Stomach (tissue), 9 donors: Measurements from ENCODE around the gene CXorf38. TPM values are rescaled to one million over a fixed set of nuclear protein-coding genes. Genes with fewer than 3 reads are reported as not detected.
A peak's percentile ranks its signal among the peaks of the same experiment; 100 is the strongest.

ENCODE experiments used
- DNase-seq, 2 donors: peaks; one replicate each; pipeline versions ENCODE4 v3.0.0 to v3.0.0-alpha.2; 2013 to 2019
- H3K27ac ChIP-seq, 5 donors: fragments of 200-600 bp in 4 of 5; sonication (generic) in 4 of 5; one replicate each; pipeline ENCODE4 v1.5.1; 2013 to 2019; ENCODE audit warnings: mild to moderate bottlenecking in 1 of 5, moderate library complexity in 1 of 5
- H3K27me3 ChIP-seq, 3 donors: fragments of 200-600 bp; sonication (generic); one replicate each; pipeline ENCODE4 v1.5.1; 2017 to 2019; ENCODE audit warnings: mixed run types in 1 of 3
- H3K36me3 ChIP-seq, 4 donors: fragments of 200-600 bp; sonication (generic); 1 replicate in 3 of 4; 2 replicates in 1 of 4; pipeline ENCODE4 v1.5.1; 2016 to 2019
- H3K4me1 ChIP-seq, 4 donors: fragments of 200-600 bp; sonication (generic); one replicate each; pipeline ENCODE4 v1.5.1; 2016 to 2019
- H3K4me3 ChIP-seq, 4 donors: fragments of 200-600 bp; sonication (generic) in 3 of 4; one replicate each; pipeline ENCODE4 v1.5.1; 2016 to 2019; ENCODE audit warnings: mild to moderate bottlenecking in 1 of 4
- H3K9me3 ChIP-seq, 4 donors: fragments of 200-600 bp; sonication (generic); one replicate each; pipeline ENCODE4 v1.5.1; 2016 to 2019
- EP300 ChIP-seq: sonication (generic); formaldehyde crosslinking; IDR thresholded peaks from one replicate; pipeline ENCODE4 v1.6.1; 2017; ENCODE audit warnings: antibody characterized with exemption
- POLR2A ChIP-seq, 4 donors: fragments of 450-650 bp; IDR thresholded peaks; one replicate each; pipeline ENCODE4 v1.6.1; 2016; ENCODE audit warnings: antibody characterized with exemption in 4 of 4, control low read depth in 2 of 4, mild to moderate bottlenecking in 1 of 4, moderate library complexity in 1 of 4
- POLR2AphosphoS5 ChIP-seq, 3 donors: sonication (generic); formaldehyde crosslinking; IDR thresholded peaks; one replicate each; pipeline ENCODE4 v1.6.1; 2016; ENCODE audit warnings: antibody characterized with exemption in 3 of 3
- WGBS, 5 donors: extraction: QIAGEN DNeasy Blood & Tissue Kit in 3 of 5; methylation state at CpG; one replicate each; pipeline versions ENCODE4 v1.1.5 to v1.1.7; 2013 to 2018; 5-methylcytosine and 5-hydroxymethylcytosine counted together
- intact Hi-C: fragments of 100-400 bp; cut with DNase I; formaldehyde crosslinking; loops from one replicate; pipeline ENCODE4 v1.15.1; 2023; ENCODE audit warnings: low total_unique reads
- polyA plus RNA-seq, 3 donors: library from polyadenylated mRNA; stranded (reverse); fragments of 200-250 nt; gene quantifications; one replicate each; pipeline ENCODE4 v1.2.3, GENCODE V29; 2013
- total RNA-seq, 5 donors: library from RNA; depleted of rRNA; stranded (reverse); fragments of >200 nt; gene quantifications; one replicate each; pipeline versions ENCODE4 v1.1.0 to v1.2.3, GENCODE V29; 2014 to 2016
- TF ChIP-seq, protein P1 (sequence below), 7 experiments: fragments of 450-650 bp in 4 of 7; fragments of 200-600 bp in 3 of 7; sonication (generic) in 3 of 7; IDR thresholded peaks; one replicate each; pipeline ENCODE4 v1.5.1; 2016 to 2019; ENCODE audit warnings: antibody characterized with exemption in 7 of 7, control low read depth in 2 of 7, mild to moderate bottlenecking in 1 of 7
- donor health status: healthy with polysubstance abuse.
- donor health status: Bipolar disorder and iron deficiency.
- donor health status: healthy.

Gene CXorf38
- total and polyA plus RNA-seq, 8 donors = 0.89 to 20.2 (median 8.6) TPM

DNA sequence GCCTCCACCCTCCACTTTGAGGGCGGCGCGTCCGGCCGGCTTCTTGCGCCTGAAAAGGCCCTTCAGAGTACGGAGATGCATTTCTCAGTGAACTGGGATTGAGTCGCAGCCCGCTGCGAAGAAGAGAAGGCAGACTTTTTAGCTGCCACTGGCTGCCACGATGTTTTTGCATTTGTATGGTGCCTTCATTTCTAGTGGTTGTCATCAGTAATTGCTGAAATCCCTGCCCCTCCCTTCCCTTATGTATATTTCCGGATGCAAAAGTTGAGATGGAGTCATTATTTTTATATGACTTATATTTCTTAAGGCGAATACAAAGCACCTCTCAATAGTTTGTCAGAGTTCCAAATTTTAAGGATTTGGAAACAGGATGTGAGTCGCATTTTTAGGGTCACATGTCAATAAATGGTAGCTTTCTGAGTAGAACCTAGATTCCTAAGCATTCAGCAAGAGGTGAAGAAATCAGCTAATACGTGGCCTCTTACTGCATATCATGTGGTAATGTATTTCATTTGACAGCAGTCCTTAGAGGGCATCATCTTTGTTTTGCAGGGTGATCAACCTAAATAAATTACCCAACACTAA is 65.9 kb downstream of the CXorf38 start:
- peak overlapping the region; percentile 63 to 76 (median 68) for H3K4me3 ChIP-seq
- peaks cover 0 to 4% (median 0%) of the 10 kb centered on the region in 4 donors for H3K9me3 ChIP-seq
- H3K36me3 ChIP-seq = no peaks in the 10 kb centered on the region
- H3K4me1 ChIP-seq = peaks cover 7 to 20% (median 9%) of the 10 kb centered on the region in 4 donors
- no peak for DNase-seq
- intact Hi-C loops = no loop called here
- H3K27me3 ChIP-seq = no peaks in the 10 kb centered on the region
- TF ChIP-seq EP300 (no peak), POLR2A (IDR thresholded peaks at IDR 0.05) (no peak), POLR2AphosphoS5 (IDR thresholded peaks at IDR 0.05) (no peak)
- TF ChIP-seq, protein P1, sequence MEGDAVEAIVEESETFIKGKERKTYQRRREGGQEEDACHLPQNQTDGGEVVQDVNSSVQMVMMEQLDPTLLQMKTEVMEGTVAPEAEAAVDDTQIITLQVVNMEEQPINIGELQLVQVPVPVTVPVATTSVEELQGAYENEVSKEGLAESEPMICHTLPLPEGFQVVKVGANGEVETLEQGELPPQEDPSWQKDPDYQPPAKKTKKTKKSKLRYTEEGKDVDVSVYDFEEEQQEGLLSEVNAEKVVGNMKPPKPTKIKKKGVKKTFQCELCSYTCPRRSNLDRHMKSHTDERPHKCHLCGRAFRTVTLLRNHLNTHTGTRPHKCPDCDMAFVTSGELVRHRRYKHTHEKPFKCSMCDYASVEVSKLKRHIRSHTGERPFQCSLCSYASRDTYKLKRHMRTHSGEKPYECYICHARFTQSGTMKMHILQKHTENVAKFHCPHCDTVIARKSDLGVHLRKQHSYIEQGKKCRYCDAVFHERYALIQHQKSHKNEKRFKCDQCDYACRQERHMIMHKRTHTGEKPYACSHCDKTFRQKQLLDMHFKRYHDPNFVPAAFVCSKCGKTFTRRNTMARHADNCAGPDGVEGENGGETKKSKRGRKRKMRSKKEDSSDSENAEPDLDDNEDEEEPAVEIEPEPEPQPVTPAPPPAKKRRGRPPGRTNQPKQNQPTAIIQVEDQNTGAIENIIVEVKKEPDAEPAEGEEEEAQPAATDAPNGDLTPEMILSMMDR (IDR thresholded peaks at IDR 0.05) = no peak
- peak overlapping the region; percentile 90 to 97 (median 92) for H3K27ac ChIP-seq
- WGBS, 5 donors = 0 to 37% (median 7%) methylated on average over 4 to 15 of the region's 15 CpGs

DNA sequence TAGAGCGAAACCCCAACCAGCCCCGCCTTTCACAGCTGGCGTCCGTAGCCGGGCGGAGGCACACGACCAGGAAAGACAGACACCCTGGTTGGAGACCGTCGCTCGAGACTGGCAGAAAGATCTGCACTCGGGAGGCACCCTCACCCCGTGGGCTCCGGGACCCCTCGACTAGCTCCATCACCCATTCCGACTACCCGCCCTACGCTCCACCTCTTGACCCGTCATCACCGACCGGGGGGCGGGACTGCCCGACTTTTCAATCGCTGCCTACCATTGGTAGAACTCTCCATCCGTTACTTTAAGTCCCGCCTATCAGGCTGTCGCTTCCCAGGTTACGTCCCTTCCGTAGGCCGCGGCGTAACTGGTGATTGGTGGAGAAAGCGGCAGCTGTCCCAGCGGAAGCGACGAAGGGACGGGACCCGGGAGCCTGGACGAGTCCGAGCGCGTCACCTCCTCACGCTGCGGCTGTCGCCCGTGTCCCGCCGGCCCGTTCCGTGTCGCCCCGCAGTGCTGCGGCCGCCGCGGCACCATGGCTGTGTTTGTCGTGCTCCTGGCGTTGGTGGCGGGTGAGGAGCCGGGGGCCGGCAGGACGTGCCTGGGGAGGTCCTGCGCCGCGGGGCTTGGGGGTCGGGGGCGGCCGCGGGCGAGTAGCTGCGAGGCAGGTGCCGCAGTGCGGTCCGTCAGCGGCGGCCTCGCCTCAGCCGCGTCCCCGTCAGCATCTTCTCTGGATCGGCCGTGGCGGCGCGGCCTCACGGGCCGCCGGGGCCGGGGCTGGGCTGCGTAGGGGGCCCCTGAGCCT is 66.6 kb downstream of the CXorf38 start, which contains the start of gene ATP6AP2:
TSS of gene ATP6AP2 (plus strand) at position 434 of the 799 bp plus-strand sequence. CDS start at position 530, 96 bp downstream.
- H3K27me3 ChIP-seq = no peaks in the 10 kb centered on the region
- no peaks in the 10 kb centered on the region for H3K36me3 ChIP-seq
- DNase-seq = peak; percentile 91 to 97
- peak within 1 kb of the TSS; percentile 90 to 97 (median 92) for H3K27ac ChIP-seq
- WGBS, 5 donors = 0 to 26% (median 1%) methylated on average over 14 to 89 of the region's 89 CpGs
- intact Hi-C loops = no loop called here
- TF ChIP-seq POLR2A (IDR thresholded peaks at IDR 0.05) (peak in 2 of 4 donors; percentile 52 to 53), POLR2AphosphoS5 (IDR thresholded peaks at IDR 0.05) (peak; percentile 72 to 92 (median 90)), EP300 (no peak)
- H3K4me3 ChIP-seq = peak within 1 kb of the TSS; percentile 63 to 76 (median 68)
- H3K9me3 ChIP-seq = peaks cover 0 to 4% (median 0%) of the 10 kb centered on the region in 4 donors
- H3K4me1 ChIP-seq = peaks cover 7 to 20% (median 9%) of the 10 kb centered on the region in 4 donors

DNA sequence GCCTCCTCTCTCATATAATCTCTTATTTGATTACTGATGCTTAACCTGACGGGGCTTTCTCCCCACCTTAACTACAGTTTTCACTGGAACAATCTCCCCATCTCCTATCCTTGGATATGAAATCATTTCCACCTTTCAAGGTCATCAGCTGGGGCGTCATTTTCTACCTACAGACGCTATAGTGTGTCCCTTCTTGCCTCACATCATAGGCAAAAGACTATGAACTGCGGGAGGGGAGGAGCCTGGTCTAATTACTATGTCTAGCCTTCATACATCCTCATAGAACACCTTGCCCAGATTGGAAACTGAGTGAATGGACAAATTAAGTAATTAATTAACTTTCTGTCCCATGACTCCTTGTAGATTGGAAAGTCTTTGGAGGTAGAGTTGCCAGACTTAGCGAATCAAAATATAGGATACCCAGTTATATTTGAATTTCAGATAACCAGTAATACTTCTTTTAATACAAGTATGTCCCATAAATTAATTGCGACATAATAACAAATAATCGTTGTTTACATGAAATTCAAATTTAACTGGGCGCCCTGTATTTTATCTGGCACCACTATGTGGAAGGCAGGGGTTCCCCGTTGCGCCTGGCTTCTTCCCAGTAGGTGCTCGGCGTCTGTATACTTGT is 67.3 kb downstream of the CXorf38 start:
- TF ChIP-seq POLR2A (IDR thresholded peaks at IDR 0.05) = no peak
- intact Hi-C loops = no loop called here
- Histone ChIP-seq H3K4me1 (peaks cover 7 to 20% (median 9%) of the 10 kb centered on the region in 4 donors), H3K9me3 (peaks cover 0 to 4% (median 0%) of the 10 kb centered on the region in 4 donors), H3K4me3 (peak overlapping the region; percentile 63 to 76 (median 68)), H3K27me3 (no peaks in the 10 kb centered on the region), H3K36me3 (no peaks in the 10 kb centered on the region), H3K27ac (peak overlapping the region; percentile 90 to 97 (median 92))
- peak in 1 of 2 donors; percentile 11 for DNase-seq
- 8 to 44% (median 11%) methylated on average over 12 of the region's 12 CpGs for WGBS, 5 donors

DNA sequence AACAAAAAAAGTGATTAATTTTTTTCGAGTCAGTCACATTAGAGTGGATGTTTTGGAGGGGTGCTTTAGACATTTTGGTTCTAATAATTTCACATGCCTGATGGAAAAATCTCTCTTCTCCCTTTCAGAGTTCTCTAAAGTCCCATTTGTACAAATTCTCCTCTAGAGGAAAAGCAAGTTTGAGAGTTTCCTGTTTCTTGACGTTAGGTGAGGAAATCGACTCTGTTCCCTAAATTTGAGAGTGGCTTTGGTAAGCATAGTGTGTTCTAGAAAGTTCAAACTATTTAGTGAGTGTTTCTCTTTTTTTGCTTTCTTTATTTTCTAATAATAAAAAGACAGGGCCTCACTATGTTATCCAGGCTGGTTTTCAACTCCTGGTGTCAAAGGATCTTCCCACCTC is 68.2 kb downstream of the CXorf38 start:
- Histone ChIP-seq H3K27me3 (no peaks in the 10 kb centered on the region), H3K27ac (peak overlapping the region in 1 of 5 donors; percentile 22), H3K9me3 (peaks cover 0 to 4% (median 0%) of the 10 kb centered on the region in 4 donors), H3K4me3 (no peak overlapping the region), H3K4me1 (peaks cover 7 to 20% (median 9%) of the 10 kb centered on the region in 4 donors), H3K36me3 (no peaks in the 10 kb centered on the region)
- WGBS, 5 donors = 61 to 77% (median 74%) methylated on average over 3 of the region's 3 CpGs
- TF ChIP-seq POLR2AphosphoS5 (IDR thresholded peaks at IDR 0.05) (no peak), POLR2A (IDR thresholded peaks at IDR 0.05) (no peak), EP300 (no peak)
- TF ChIP-seq, protein P1 (IDR thresholded peaks at IDR 0.05) = no peak
- no peak for DNase-seq
- intact Hi-C loops = no loop called here
